Sciatic nerve (tissue), 2 donors: ENCODE results near the gene PCBP3. TPM values are rescaled to one million over a fixed set of nuclear protein-coding genes. Genes with fewer than 3 reads are reported as not detected.

Experiments
- ATAC-seq: fragments of 200-7000 bp; cut with Tn5 transposase; one replicate; pipeline ENCODE4 v1.9.1; 2020; ENCODE audit warnings: mild to moderate bottlenecking, moderate library complexity
- DNase-seq: peaks from one replicate; pipeline ENCODE4 v3.0.0-alpha.2; 2020; ENCODE audit warnings: low spot score
- intact Hi-C: fragments of 100-400 bp; cut with DNase I; formaldehyde crosslinking; loops from one replicate; pipeline ENCODE4 v1.14.2; 2022
- total RNA-seq: library from RNA; stranded (reverse); fragmentation: NEBNext Ultra II Directional; extraction: Animal tissue kit (Norgen Biotek cat#: 25700); gene quantifications from one replicate; pipeline ENCODE4 v1.2.1, GENCODE V29; 2021
- donor health status: DM: no; HTN: no; CAD: no.
- donor health status: DM: no; HTN: no; CAD: no.

PCBP3 gene
- total RNA-seq, 1 donor from 2014 or later, result 14.1 TPM

DNA sequence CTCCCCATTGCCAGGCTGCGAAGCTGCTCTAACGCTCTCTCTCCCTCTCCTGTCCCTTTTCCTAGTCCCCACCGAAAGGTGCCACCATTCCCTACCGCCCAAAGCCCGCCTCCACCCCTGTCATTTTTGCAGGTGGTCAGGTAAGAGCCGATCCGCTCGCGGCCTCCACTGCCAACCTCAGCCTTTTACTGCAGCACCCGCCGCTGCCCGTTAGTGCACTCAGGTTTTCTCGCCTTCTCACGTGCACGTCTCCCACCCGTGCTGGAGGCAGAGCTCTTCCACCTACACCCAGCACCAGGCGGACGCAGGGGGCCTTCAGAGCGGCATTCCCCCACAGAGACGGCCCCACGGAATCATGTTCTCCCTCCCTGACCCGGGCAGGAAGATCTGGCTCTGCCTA is 270.4 kb downstream of the PCBP3 start:
- ATAC-seq (no peak), DNase-seq (no peak)
- intact Hi-C loops, result no loop called here

- intact Hi-C loops, result no loop called here
- DNase-seq, result no peak
- no peak for ATAC-seq
These were observed 270.9 kb downstream of the PCBP3 start for GRCh38 chr21:45914321-45914845.

DNA sequence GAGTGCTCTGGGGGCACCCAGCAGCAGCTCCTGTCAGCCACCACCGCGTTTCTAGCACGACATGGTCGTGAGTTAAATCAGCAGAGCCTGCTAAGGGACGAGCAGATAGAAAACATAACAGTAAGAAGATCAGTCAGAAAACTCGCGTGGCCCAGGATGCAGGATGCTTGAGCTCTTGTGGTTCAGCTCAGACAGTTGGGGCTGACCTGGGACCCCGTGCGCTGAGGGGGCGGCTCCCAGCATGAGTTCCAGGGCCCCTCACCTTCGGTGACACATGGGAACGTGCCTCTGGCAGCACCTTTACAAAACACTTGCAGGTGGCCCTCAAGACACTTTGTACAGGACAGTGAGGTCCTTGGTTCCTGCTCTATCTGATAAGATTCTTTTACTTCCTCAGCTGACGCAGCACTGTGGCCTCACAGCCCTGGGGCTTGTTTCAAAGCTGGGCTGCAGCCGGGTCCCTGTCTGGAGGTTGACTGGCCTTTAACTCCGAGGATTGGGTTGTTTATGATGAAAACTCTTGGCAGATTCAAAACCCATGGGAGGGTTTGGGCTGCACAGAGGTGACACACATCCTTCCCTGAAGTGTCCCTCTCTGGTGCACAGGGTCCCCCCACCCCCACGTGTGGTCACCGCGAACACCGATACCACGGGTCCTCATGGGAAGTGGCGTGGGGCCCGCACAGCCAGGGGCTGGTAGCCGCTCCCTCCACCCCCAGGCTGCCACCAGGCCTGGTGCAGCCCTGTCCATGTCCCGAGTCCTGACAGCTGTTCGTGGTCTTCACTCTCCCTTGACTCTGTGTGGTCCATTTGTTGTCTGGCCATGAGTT is 272.7 kb downstream of the PCBP3 start:
- no peak for DNase-seq
- ATAC-seq, result no peak
- intact Hi-C loops, result no loop called here

DNA sequence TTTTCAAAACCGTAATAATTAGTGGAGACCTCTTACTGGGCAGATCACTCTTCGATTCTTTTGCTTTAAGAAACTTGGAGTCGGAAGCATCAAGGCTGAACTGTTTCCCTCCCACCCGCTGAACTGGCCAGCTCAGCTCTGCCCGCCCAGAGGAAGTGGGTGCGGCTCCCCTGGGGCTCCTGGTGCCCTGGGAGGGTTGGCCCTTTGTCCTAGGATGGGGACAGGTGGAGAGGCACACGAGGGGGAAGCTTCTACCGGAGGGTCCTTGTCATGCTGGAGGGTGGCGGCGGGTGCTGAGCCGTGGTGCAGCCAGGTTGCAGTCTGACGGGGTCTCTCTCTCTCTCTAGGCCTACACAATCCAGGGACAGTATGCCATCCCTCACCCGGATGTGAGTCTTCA is 273.7 kb downstream of the PCBP3 start:
- no peak for ATAC-seq
- DNase-seq, result no peak
- intact Hi-C loops, result no loop called here

DNA sequence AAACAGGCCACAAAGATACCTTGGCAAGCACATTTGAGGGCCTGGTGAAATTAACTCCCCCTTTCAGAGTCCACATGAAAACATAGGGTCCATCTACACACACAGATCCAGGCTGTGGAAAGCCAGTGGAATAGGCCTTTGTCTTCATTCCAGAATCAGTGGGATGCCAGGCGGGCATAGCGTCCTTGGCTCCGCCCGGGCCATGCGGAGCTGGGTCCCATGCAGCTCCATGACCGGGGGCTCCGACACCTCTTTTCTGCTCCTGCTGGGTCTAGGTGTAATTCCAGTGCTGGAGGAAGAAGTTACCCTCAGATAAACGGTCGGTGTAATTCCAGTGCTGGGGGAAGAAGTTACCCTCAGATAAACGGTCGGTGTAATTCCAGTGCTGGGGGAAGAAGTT is 274.5 kb downstream of the PCBP3 start:
- ATAC-seq (no peak), DNase-seq (no peak)
- intact Hi-C loops, result no loop called here

DNA sequence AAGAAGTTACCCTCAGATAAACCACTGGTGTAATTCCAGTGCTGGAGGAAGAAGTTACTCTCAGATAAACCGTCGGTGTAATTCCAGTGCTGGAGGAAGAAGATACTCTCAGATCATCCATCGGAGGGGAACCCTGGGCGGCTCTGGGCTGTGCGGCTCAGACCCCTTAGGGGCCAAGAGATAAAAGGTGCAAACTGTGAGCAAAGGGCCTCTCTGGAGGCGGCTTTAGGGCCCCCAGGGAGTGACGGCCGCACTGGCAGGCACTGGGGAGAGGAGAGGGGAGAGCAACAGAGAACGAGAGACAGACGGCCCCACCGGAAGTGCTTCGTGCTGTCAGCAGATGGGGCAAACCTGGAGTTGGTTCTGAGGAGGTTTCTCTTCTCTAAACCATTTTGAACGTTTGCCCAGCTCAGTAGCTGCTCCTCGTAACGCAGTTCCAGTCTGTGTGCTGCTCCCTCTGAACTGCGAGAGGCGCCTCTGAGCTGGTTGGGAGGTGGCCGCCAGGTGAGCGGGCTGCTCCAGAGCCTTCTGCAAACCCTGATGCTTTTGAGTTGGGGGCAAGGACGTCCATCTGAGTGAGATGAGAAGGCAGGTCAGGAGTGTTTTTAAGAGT is 275.4 kb downstream of the PCBP3 start:
- DNase-seq (no peak), ATAC-seq (no peak)
- intact Hi-C loops, result no loop called here

GRCh38 chr21:45919593-45919992 is 276.1 kb downstream of the PCBP3 start:
- DNase-seq (no peak), ATAC-seq (no peak)
- intact Hi-C loops, result no loop called here

GRCh38 chr21:45920824-45921600 is 277.5 kb downstream of the PCBP3 start:
- intact Hi-C loops, result no loop called here
- ATAC-seq, result no peak
- no peak for DNase-seq

- intact Hi-C loops, result no loop called here
- DNase-seq, result no peak
- ATAC-seq, result no peak
These were observed 278.4 kb downstream of the PCBP3 start for GRCh38 chr21:45921917-45922316.

DNA sequence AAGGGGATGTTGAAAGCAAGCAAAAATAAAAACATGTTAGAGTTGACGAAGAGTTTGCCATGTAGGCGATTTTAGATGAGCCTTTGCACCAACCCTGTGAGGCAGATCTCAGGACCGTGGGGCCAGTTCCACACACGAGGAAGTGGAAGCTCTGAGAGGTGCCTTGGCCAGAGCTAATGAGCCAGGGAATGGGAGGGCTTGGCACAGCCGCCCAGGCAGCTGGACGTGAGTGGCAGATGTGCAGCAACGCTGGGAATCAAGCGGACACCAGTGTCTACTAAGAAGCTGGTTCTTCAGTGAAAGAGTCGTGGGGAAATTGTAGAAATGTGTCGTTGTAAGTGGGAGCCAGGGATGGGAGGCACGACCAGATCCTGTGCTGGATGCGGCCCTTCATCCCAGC is 279.1 kb downstream of the PCBP3 start:
- no peak for ATAC-seq
- intact Hi-C loops, result no loop called here

GRCh38 chr21:45923146-45923545 is 279.6 kb downstream of the PCBP3 start:
- DNase-seq (peak; percentile 84), ATAC-seq (peak; percentile 94)
- intact Hi-C loops, result no loop called here

More for the DNA sequence above, 279.1 kb downstream of the PCBP3 start:
- DNase-seq, result no peak

- intact Hi-C loops, result no loop called here
- no peak for ATAC-seq
- DNase-seq, result no peak
These were observed 282.8 kb downstream of the PCBP3 start for GRCh38 chr21:45926281-45926680.

GRCh38 chr21:45927032-45927431 is 283.5 kb downstream of the PCBP3 start:
- intact Hi-C loops, result no loop called here
- no peak for ATAC-seq
- no peak for DNase-seq

DNA sequence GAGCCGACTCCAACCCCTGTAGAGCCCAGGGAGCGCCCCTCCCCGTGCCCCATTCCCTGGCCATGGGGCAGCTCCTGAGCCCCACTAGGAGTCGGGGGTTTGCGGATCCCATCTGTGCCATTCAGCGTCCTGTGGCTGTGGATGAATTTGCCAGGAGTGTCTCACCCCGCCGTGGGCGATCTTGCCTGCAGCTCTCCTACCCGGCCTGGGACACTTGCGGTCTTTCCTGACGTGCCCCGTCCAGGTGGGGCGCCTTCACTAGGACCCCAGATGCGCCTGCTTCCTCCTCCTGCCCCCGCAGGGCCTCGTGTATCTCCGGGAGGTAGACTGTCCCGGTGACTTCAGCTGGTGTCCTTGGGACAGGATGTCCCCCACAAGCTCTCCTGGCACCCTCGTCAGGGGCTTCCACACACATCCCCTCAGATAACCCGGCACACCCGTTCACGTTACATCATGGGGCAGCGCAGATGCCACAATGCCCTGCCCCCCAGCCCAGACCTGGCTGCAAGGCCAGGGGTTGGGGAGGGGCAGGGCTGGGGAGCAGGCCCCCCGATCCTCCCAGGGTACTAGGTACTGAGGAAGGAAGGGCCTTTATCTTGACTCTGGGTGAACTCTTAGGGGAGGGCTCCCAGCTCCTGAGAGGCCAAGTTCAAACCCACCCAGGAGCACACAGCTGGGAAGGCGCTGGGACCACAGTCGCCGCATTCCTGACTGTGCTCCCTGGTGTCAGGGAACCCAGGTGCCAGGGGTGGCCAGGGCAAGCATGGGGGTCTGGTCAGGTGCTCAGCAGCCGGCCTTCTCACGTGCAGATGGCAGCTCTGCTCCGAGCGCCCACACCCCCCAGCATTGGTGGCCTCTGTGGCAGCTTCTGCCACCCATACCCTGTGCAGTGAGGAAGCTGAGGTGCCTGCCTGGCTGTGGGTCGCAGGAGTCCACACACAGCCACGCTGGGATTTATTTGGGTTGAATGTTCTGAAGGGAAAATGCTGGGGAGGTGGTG is 284.6 kb downstream of the PCBP3 start:
- intact Hi-C loops, result no loop called here
- no peak for ATAC-seq
- no peak for DNase-seq

- DNase-seq, result no peak
- ATAC-seq, result no peak
- intact Hi-C loops, result no loop called here
These were observed 285.9 kb downstream of the PCBP3 start for GRCh38 chr21:45929449-45929848.

DNA sequence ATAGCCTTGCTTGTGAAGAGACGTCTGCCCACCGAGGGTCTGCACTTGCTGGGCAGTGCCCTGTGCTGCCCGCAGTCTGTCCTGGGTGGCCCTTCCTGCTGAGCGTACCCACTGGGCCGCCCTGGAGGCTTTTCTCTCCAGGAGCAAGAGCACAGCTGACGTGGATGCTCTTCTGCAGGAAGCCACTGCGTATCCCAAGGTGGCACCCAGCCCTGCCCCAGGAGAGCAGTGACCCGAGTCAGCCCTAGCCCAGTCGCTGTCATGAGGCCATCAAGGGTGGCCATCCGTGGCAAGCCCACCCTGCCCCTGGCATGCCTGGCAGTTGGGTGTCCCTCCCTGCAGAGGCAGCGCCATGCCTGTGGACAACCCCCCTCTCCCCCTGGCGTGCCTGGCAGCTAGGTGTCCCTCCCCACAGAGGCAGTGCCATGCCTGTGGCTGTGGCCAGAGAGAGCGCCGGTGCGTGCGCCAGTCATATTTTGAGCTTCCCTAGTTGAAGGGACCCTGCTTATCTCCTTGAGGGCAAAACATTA is 286.8 kb downstream of the PCBP3 start:
- intact Hi-C loops, result no loop called here
- DNase-seq (no peak), ATAC-seq (no peak)

GRCh38 chr21:45930792-45931191 is 287.3 kb downstream of the PCBP3 start:
- ATAC-seq (no peak), DNase-seq (no peak)
- intact Hi-C loops, result no loop called here

- ATAC-seq, result no peak
- intact Hi-C loops, result no loop called here
- no peak for DNase-seq
These were observed 288.0 kb downstream of the PCBP3 start for GRCh38 chr21:45931397-45931969.
